Prostate gland (tissue), 2 donors: Measurements from ENCODE around the gene SEZ6L2.

Experiments
- POLR2A ChIP-seq: fragments of 450-650 bp; IDR thresholded peaks from one replicate; pipeline ENCODE4 v1.6.1; 2016; ENCODE audit warnings: antibody characterized with exemption, mild to moderate bottlenecking
- POLR2AphosphoS5 ChIP-seq: sonication (generic); formaldehyde crosslinking; IDR thresholded peaks from one replicate; pipeline ENCODE4 v1.6.1; 2017; ENCODE audit warnings: antibody characterized with exemption
- TF ChIP-seq, protein P1 (sequence below), 4 experiments: fragments of 200-600 bp in 2 of 4; fragments of 450-650 bp in 2 of 4; sonication (generic) in 2 of 4; IDR thresholded peaks; 1 replicate in 3 of 4; 2 replicates in 1 of 4; pipeline ENCODE4 v1.5.1; 2016 to 2019; ENCODE audit warnings: antibody characterized with exemption in 4 of 4, mild to moderate bottlenecking in 2 of 4, moderate library complexity in 2 of 4

DNA sequence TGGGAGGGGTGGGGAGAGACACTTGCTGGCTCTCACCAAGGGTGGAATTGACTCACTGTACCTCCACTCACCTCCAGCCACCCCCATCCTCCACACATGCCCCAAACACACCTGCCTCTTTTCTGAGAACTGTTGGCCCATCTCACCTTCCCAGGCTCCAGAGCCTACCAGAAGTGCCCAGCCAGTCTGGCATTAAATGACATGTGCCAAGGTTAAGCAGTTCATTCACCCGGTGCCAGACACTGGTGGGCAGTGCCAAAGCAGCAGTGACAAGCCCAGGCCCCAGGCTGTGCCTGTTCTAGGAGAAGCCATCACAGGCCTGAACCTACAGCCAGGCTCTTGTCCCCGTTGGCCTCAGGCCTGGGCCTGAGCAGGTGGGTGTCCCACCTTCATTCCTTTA, 67.9 kb downstream of the SEZ6L2 start:
- no peak for TF ChIP-seq POLR2AphosphoS5
- TF ChIP-seq, protein P1, sequence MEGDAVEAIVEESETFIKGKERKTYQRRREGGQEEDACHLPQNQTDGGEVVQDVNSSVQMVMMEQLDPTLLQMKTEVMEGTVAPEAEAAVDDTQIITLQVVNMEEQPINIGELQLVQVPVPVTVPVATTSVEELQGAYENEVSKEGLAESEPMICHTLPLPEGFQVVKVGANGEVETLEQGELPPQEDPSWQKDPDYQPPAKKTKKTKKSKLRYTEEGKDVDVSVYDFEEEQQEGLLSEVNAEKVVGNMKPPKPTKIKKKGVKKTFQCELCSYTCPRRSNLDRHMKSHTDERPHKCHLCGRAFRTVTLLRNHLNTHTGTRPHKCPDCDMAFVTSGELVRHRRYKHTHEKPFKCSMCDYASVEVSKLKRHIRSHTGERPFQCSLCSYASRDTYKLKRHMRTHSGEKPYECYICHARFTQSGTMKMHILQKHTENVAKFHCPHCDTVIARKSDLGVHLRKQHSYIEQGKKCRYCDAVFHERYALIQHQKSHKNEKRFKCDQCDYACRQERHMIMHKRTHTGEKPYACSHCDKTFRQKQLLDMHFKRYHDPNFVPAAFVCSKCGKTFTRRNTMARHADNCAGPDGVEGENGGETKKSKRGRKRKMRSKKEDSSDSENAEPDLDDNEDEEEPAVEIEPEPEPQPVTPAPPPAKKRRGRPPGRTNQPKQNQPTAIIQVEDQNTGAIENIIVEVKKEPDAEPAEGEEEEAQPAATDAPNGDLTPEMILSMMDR (IDR thresholded peaks at IDR 0.05), result no peak
- TF ChIP-seq POLR2A, result no peak
